CD4-positive, alpha-beta T cell (primary cell): ENCODE measurements around the gene SYF2. TPM values are rescaled to one million over a fixed set of nuclear protein-coding genes. Genes with fewer than 3 reads are reported as not detected.

Experiments
- ATAC-seq: fragments of 200-7000 bp; cut with Tn5 transposase; one replicate; pipeline ENCODE4 v1.10.0; 2022; ENCODE audit warnings: mild to moderate bottlenecking; ENCODE audit not compliant: poor library complexity
- CTCF ChIA-PET: fragments of 350-600 bp; sonication (Branson Sonifier 250); formaldehyde crosslinking; loops from one replicate; lab custom pipeline; 2021; ENCODE audit warnings: antibody characterized with exemption, inconsistent platforms; lab: Charles Lee
- POLR2A ChIA-PET: fragments of 350-600 bp; sonication (Branson Sonifier 250); formaldehyde crosslinking; loops from one replicate; lab custom pipeline; 2021; ENCODE audit warnings: antibody characterized with exemption, inconsistent platforms; lab: Charles Lee
- DNase-seq, 14 experiments: peaks; one replicate each; pipeline ENCODE4 v3.0.0-alpha.2; 2013 to 2020; ENCODE audit warnings: mixed read lengths in 2 of 14
- H3K27ac ChIP-seq, 2 donors: one replicate each; pipeline versions ENCODE4 v1.5.1 to v1.7.0; 2013; ENCODE audit warnings: low read length in 2 of 2, low read depth in 1 of 2, mild to moderate bottlenecking in 1 of 2
- H3K27me3 ChIP-seq, 2 experiments: 1 replicate in 1 of 2; 2 replicates in 1 of 2; pipeline versions ENCODE4 v1.6.1 to v1.7.0; 2013; ENCODE audit warnings: low read length in 2 of 2, control low read depth in 1 of 2, mild to moderate bottlenecking in 1 of 2, moderate library complexity in 1 of 2; ENCODE audit not compliant: insufficient read depth in 2 of 2, control insufficient read depth in 1 of 2
- H3K36me3 ChIP-seq: one replicate; pipeline ENCODE4 v1.6.1; 2013; ENCODE audit warnings: low read length, control low read depth; ENCODE audit not compliant: insufficient read depth
- H3K4me1 ChIP-seq: one replicate; pipeline ENCODE4 v1.6.1; 2013; ENCODE audit warnings: low read length, control low read depth; ENCODE audit not compliant: insufficient read depth
- H3K4me3 ChIP-seq: one replicate; pipeline ENCODE4 v1.5.1; 2013; ENCODE audit warnings: mild to moderate bottlenecking, low read length, moderate library complexity
- H3K9me3 ChIP-seq, 2 experiments: 1 replicate in 1 of 2; 2 replicates in 1 of 2; pipeline versions ENCODE4 v1.6.1 to v1.7.0; 2013; ENCODE audit warnings: low read length in 2 of 2, mild to moderate bottlenecking in 2 of 2, control low read depth in 1 of 2, moderate library complexity in 1 of 2; ENCODE audit not compliant: control insufficient read depth in 1 of 2, insufficient read depth in 1 of 2
- H3K27ac Mint-ChIP-seq: one replicate; pipeline ENCODE4 v1.8.0; 2020; ENCODE audit warnings: mixed read lengths
- H3K27me3 Mint-ChIP-seq: one replicate; pipeline ENCODE4 v1.8.0; 2021; ENCODE audit warnings: mixed read lengths
- H3K36me3 Mint-ChIP-seq: one replicate; pipeline ENCODE4 v1.8.0; 2021; ENCODE audit warnings: low read depth, mixed read lengths
- H3K4me1 Mint-ChIP-seq: one replicate; pipeline ENCODE4 v1.8.0; 2021; ENCODE audit warnings: low read depth, mixed read lengths
- H3K4me3 Mint-ChIP-seq: one replicate; pipeline ENCODE4 v1.8.0; 2020; ENCODE audit warnings: mild to moderate bottlenecking, mixed read lengths
- H3K9me3 Mint-ChIP-seq: one replicate; pipeline ENCODE4 v1.8.0; 2020; ENCODE audit warnings: mixed read lengths
- intact Hi-C, 2 experiments: fragments of 100-400 bp; cut with DNase I in 1 of 2; cut with micrococcal nuclease in 1 of 2; formaldehyde crosslinking; loops; one replicate each; pipeline versions ENCODE4 v1.15.1 to v1.9.0; 2023 to 2025; cut with DNase I, micrococcal nuclease
- total RNA-seq, 174 experiments: library from RNA in 2 of 174; stranded (reverse) in 2 of 174; gene quantifications; one replicate each; pipeline ENCODE4 v1.2.3 and lab custom pipeline; 2021 to 2026
- TF ChIP-seq, protein P1 (sequence below): fragments of 200-600 bp; IDR thresholded peaks from one replicate; pipeline ENCODE4 v1.8.0; 2022; ENCODE audit warnings: antibody characterized with exemption, mild to moderate bottlenecking

Gene SYF2
- total RNA-seq, 2 experiments from 2014 or later: 93.3 to 98.9 TPM

GRCh38 chr1:25253911-25254310 lies 21.6 kb upstream of the SYF2 start:
- no peaks in the 10 kb centered on the region for H3K4me1 Mint-ChIP-seq
- H3K36me3 ChIP-seq: no peaks in the 10 kb centered on the region
- TF ChIP-seq, protein P1, sequence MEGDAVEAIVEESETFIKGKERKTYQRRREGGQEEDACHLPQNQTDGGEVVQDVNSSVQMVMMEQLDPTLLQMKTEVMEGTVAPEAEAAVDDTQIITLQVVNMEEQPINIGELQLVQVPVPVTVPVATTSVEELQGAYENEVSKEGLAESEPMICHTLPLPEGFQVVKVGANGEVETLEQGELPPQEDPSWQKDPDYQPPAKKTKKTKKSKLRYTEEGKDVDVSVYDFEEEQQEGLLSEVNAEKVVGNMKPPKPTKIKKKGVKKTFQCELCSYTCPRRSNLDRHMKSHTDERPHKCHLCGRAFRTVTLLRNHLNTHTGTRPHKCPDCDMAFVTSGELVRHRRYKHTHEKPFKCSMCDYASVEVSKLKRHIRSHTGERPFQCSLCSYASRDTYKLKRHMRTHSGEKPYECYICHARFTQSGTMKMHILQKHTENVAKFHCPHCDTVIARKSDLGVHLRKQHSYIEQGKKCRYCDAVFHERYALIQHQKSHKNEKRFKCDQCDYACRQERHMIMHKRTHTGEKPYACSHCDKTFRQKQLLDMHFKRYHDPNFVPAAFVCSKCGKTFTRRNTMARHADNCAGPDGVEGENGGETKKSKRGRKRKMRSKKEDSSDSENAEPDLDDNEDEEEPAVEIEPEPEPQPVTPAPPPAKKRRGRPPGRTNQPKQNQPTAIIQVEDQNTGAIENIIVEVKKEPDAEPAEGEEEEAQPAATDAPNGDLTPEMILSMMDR: no peak
- H3K27ac ChIP-seq: no peak overlapping the region
- H3K4me1 ChIP-seq: no peaks in the 10 kb centered on the region
- H3K4me3 ChIP-seq: no peak overlapping the region
- H3K36me3 Mint-ChIP-seq: no peaks in the 10 kb centered on the region
- H3K4me3 Mint-ChIP-seq: no peak overlapping the region
- DNase-seq (no peak), ATAC-seq (no peak)
- intact Hi-C loops: no loop called here
- no peak overlapping the region for H3K27ac Mint-ChIP-seq
- H3K27me3 ChIP-seq: no peaks in the 10 kb centered on the region
- no peaks in the 10 kb centered on the region for H3K27me3 Mint-ChIP-seq
- no peaks in the 10 kb centered on the region for H3K9me3 ChIP-seq
- CTCF ChIA-PET: no interaction called here
- POLR2A ChIA-PET: interaction anchor here (1.2 to 1.9 kb wide), 2 partner anchors 14 to 22 kb away, joined by 4 to 6 read pairs; partner anchors contain the start of gene SYF2
- no peaks in the 10 kb centered on the region for H3K9me3 Mint-ChIP-seq

GRCh38 chr1:25247829-25248754 lies 15.8 kb upstream of the SYF2 start:
- Mint-ChIP-seq H3K36me3 (peaks cover 45% of the 10 kb centered on the region), H3K9me3 (no peaks in the 10 kb centered on the region), H3K27me3 (peaks cover 5% of the 10 kb centered on the region), H3K27ac (peak overlapping the region; percentile 99), H3K4me1 (peaks cover 51% of the 10 kb centered on the region), H3K4me3 (peak overlapping the region; percentile 97)
- Histone ChIP-seq H3K4me3 (peak overlapping the region; percentile 97), H3K36me3 (peaks cover 37% of the 10 kb centered on the region), H3K27ac (peak overlapping the region; percentile 98 to 99), H3K4me1 (peaks cover 29% of the 10 kb centered on the region), H3K9me3 (no peaks in the 10 kb centered on the region), H3K27me3 (no peaks in the 10 kb centered on the region)
- POLR2A ChIA-PET: interaction anchor here (0.6 to 6.0 kb wide), 41 partner anchors 9 to 1540 kb away, joined by 3 to 277 read pairs (median 4); partner anchors contain the start of genes CEP85, CLIC4, MACO1 and MTFR1L
- intact Hi-C loops: loop anchor here (1.0 to 10.0 kb wide), 8 partner anchors 16 to 1987 kb away; partner anchors contain the start of genes SYF2 (in 2 of the 2), TMEM50A (in 2 of the 2), LYPLA2 (in 1 of the 2) and MTFR1L (in 1 of the 2)
- CTCF ChIA-PET: no interaction called here
- TF ChIP-seq, protein P1: no peak
- ATAC-seq (no peak), DNase-seq (peak in 1 of 14 experiments; percentile 32)

DNA sequence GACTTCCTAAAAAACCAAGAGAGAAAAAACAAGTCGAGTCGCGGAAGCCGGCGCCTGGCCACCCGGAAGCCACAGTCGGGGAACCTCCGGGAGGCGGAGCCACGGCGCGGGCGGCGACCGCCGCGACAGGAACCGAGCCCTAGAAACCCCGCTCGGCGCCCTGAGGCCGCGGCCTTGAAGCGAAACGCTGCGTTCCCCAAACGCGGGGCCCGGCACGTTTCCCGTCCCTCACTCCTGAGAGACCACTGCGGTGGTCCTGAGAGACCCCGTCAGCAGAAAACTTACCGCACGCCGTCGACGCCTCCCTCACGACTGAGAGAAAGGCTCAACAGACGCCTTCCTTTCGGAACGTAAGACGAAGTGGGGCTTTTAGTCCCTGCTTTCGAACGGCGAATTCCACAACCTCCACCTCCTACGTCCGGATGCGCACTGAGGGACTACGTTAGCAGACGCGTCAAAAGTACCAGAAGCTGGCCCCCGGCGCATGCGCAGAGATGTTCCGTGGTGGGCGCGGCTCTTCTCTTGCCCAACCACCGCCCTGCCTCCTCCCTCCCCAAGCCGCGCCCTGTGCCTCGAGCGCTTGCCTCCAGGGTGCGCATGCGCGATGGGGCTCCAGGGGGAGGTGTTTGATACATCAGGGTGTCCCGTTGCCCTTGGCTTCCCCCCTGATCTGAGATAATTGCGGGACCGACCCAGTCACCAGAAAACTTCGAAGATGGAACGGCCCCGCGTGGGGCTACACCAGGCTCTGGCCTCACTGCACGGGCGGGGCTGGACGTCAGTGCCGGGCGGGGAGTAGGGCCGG lies 14.9 kb upstream of the SYF2 start, which contains the start of gene RSRP1:
Gene RSRP1 (minus strand): TSS at position 431 of the 805 bp plus-strand sequence. CDS start 491 bp downstream, outside the sequence.
- TF ChIP-seq, protein P1: no peak
- intact Hi-C loops: loop anchor here (1.0 to 10.0 kb wide), 8 partner anchors 15 to 1988 kb away; partner anchors contain the start of genes SYF2 (in 2 of the 2), TMEM50A (in 2 of the 2), LYPLA2 (in 1 of the 2) and MTFR1L (in 1 of the 2)
- POLR2A ChIA-PET: interaction anchor here (0.5 to 6.0 kb wide), 38 partner anchors 8 to 1541 kb away, joined by 3 to 277 read pairs (median 4); partner anchors contain the start of genes CEP85, CLIC4, MACO1 and MTFR1L
- H3K9me3 Mint-ChIP-seq: no peaks in the 10 kb centered on the region
- H3K4me1 ChIP-seq: peaks cover 29% of the 10 kb centered on the region
- peak within 1 kb of the TSS; percentile 97 for H3K4me3 ChIP-seq
- H3K36me3 Mint-ChIP-seq: peaks cover 54% of the 10 kb centered on the region
- DNase-seq (peak; percentile 99 to 100 (median 100)), ATAC-seq (peak; percentile 84)
- H3K27ac ChIP-seq: peak within 1 kb of the TSS; percentile 98 to 99
- H3K4me1 Mint-ChIP-seq: peaks cover 60% of the 10 kb centered on the region
- H3K27me3 ChIP-seq: no peaks in the 10 kb centered on the region
- peaks cover 45% of the 10 kb centered on the region for H3K36me3 ChIP-seq
- H3K27ac Mint-ChIP-seq: peak within 1 kb of the TSS; percentile 99
- H3K4me3 Mint-ChIP-seq: peak within 1 kb of the TSS; percentile 97
- CTCF ChIA-PET: no interaction called here
- peaks cover 5% of the 10 kb centered on the region for H3K27me3 Mint-ChIP-seq
- H3K9me3 ChIP-seq: no peaks in the 10 kb centered on the region
